NCI-H460 (cell line): ENCODE data around the gene ARHGAP8. TPM values are rescaled to one million over a fixed set of nuclear protein-coding genes. Genes with fewer than 3 reads are reported as not detected.

Experiments used
- DNase-seq: peaks from one replicate; pipeline ENCODE4 v3.0.0-alpha.2; 2016; ENCODE audit warnings: low read depth; ENCODE audit errors: extremely low read depth
- total RNA-seq: library from RNA; depleted of rRNA; stranded (reverse); fragments of >200 nt; shearing (Covaris generic); gene quantifications from 2 replicates; pipeline ENCODE4 v1.2.3, GENCODE V29; 2014

ARHGAP8 gene
- total RNA-seq, 1 experiment from 2014 or later: 0.35 TPM

DNA sequence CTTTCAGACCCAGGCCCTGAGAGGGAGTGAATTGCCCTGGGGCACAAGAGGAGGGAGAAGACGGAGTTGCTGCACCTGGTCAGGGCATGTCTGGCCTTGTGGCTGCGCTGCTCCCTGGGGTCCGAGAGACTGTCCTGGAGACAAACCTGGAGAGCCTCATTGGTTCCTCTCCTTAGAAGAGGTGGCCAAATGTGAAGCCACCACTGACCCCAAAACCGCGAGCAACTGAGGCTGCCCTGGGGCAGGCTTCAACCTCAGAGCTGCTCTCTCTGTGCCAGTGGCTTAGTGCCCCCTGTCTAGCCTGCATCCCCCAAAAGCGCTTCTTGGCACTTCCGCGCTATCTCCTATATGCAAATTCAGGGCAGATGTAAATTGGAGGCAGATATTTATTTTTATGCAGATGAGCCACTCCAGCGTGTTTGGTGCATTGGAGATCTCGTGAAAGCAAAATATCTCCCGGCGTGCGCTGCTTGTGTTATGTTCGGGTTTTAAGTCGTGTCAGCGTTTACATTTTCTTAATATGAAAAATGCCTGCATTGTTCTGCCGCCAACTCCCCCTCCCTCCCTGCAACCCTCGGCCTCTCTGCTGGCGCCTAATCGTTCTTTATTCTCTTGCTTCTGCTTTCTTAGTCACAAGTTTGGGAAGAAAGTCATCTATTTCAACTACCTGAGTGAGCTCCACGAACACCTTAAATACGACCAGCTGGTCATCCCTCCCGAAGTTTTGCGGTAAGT, 69.5 kb downstream of the ARHGAP8 start:
- no peak for DNase-seq

DNA sequence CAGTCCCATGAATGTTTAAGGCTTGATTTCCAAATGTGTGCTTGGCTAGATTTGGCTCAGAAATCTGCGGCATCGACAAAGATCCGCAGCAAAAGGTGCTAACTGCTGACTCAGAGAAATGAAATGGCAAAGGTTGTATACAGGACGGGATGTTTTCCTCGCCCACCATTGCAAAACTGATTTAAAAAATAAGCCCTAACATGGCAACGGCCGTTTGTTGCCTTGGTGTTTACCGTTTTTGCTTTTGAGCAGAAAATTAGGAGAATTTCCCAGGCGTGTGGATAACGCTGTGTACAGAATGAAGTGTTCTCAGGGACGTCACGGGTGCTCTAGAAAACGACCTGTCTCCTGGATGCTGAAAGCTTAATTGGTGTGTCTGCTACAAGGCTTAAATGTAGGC, 70.2 kb downstream of the ARHGAP8 start:
- DNase-seq: no peak

DNA sequence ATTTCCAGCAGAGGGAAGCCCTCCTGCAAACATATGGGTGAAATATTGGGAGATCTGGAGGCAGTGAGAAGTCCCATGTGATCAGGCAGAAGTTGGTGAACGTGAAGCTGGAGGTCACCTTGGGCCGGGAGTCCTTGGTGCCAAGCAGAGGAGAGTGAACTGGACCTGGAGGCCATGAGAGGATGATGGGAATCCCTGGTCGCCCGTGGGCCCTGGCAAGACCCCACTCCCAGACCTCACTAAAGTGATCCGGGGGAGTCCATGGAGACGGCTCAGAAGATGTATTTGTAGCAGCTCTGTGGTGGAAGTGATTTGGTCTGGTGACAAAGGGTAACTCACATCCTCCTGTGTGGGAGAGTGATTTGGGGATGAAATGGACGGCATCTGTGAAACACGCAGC, 71.0 kb downstream of the ARHGAP8 start:
- no peak for DNase-seq

DNA sequence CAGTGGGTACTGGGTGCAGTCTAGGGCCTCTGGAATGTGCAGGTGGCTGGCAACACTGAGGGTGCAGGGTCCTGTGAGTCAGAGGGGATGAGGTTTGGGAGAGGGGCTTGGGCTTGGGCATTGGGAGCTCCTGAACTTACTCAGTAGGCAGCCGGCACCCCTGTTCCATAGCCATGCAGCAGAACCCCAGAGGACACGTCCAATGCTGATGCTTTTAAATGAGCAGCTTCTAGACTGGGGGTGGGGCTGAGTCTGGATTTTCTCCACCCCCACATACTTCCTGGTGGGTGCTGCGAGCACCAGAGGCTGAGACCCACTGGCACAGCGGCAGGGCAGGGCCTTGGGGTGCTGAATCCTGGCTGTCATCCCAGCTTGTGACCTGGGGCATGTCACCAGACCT, 71.4 kb downstream of the ARHGAP8 start:
- DNase-seq: no peak

DNA sequence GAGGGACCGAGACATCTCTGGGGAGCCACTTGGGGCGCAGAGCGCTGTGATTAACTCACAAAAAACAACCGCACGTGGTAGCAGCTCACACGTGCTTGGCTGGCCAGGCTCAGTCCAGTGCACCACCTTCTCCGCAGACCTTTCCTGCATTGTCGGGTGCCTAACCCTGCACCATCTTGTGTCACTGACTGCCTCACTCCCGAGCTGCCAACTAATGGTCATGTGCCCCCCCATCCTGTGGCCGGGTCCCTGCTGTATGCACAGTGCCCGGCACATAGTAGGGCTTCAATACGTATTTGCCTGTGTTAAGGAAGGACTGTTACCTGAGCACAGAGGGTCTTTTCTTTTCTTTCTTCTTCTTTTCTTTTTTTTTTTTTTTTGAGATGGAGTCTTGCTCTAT, 71.9 kb downstream of the ARHGAP8 start:
- no peak for DNase-seq

DNA sequence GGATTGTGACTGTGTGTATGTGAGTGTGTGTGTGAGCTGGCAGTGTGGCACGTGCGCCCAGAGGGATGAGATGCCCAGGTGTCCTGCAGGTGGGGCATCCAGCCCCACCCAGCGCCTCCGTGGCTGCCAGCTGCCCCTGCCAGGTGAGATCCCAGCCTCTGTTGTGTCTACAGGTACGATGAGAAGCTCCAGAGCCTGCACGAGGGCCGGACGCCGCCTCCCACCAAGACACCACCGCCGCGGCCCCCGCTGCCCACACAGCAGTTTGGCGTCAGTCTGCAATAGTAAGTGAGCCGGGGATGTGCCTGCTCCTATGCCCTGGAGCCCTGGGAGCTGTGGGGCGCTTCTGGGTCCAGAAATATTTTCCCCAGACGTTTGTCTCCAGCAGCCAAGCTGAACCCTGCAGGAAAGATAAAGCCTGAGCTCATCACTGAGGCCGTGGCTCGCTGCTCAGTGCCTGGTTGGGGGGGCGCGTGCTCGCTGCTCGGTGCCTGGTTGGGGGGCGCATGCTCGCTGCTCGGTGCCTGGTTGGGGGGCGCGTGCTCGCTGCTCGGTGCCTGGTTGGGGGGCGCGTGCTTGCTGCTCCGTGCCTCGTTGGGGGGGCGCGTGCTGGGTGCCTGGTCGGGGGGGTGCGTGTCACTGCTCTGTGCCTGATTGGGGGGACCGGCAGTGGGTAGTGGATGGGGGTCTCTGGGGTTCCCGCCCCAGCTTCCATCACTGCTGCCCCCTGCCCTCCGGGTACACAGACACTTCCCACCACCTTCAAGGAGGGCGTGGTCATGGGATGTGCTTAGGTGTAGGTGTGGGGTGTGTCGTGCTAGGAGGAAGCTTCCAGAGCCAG, 73.2 kb downstream of the ARHGAP8 start:
- DNase-seq: no peak

DNA sequence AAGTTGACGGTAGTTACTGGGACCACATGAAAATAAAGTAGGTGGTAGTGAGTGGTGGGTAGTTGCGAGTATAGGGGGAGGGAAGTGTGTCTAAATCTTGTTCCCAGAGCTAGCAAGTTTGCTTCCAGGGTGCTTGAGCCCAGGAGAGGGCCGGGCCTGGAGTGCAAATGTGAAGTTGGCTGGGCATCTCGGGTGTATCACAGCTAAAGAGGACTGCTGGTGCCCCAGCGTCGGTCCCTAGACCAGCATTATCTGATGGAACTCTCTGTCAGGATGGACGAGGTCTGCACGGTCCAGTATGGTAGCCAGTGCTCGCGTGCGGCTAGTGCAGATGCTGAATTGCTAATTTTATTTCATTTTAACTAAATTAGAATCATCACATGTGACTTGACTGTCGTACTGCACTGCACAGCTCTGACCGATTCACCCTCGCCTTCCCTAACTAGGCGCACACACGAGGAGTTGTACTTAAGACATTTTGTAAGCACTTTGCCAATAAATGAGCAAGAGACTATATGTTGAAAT, 75.4 kb downstream of the ARHGAP8 start:
- DNase-seq: no peak

DNA sequence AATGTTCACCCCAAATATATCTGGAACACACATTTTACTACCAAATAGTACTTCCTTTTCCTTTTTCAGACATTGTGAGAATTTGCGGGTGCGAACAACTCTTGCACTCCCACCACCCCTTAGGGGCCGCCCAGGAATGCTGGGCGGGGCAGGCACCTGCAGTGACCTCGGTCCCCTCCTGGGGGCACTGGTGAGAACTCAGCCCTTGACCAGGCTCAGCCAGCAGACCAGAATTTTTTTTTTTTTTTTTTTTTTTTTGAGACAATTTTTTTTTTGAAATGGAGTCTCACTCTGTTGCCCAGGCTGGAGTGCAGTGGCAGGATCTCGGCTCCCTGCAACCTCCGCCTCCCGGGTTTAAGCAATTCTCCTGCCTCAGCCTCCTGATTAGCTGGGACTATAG, 75.8 kb downstream of the ARHGAP8 start:
- DNase-seq: peak; percentile 9

DNA sequence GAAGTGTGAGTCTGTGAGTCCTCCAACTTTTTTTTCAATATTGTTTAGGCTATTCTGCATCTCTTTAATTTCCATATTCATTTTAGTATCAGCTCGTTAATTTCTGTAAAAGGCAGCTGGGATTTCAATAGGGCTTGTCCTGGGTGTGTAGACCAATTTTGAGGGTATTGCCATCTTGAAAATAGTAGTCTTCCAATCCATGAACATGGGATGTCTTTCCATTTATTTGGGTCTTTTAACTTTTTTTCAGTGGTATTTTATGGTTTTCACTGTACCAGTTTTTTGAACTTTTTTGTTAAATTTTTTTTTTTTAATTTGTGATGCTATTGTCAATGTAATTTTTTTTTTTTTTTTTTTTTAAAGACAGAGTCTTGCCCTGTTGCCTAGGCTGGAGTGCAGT, 79.5 kb downstream of the ARHGAP8 start:
- DNase-seq: no peak

DNA sequence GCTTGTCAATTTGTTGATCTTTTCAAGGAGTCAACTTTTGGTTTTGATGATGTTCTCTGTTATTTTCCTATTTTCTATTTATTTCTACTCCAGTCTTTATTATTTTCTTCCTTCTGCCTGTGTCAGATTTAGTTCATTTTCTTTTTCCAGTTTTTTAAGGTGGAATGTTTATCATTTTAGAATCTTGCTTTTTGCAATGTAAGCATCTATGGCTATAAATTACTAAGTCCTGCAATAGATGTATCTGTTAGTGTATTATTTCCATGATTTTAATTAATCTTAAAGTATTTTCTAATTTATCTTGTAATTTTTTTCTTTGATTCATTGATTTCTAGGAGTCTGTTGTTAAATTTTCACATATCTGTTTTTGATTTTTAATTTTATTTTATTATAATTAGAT, 81.7 kb downstream of the ARHGAP8 start:
- DNase-seq: no peak

DNA sequence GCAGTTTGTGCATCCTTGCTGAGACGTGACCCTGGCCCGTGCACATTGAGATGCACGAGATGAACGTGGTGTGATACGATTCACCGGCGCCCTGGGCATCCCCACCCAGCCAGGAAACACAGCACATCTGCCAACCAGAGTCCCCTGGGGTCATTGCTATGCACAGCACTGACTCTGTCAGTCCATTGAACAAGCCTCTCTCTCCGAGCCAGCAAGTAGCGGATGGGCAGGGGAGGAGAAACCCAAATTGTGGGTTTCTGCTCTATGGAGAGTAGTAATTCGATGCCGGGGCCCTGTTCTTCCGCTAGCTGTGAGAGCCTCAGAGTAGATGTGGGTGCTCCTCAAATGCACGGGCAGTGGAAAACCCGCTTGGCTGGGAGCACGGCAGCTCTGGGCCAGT, 85.1 kb downstream of the ARHGAP8 start:
- DNase-seq: no peak

DNA sequence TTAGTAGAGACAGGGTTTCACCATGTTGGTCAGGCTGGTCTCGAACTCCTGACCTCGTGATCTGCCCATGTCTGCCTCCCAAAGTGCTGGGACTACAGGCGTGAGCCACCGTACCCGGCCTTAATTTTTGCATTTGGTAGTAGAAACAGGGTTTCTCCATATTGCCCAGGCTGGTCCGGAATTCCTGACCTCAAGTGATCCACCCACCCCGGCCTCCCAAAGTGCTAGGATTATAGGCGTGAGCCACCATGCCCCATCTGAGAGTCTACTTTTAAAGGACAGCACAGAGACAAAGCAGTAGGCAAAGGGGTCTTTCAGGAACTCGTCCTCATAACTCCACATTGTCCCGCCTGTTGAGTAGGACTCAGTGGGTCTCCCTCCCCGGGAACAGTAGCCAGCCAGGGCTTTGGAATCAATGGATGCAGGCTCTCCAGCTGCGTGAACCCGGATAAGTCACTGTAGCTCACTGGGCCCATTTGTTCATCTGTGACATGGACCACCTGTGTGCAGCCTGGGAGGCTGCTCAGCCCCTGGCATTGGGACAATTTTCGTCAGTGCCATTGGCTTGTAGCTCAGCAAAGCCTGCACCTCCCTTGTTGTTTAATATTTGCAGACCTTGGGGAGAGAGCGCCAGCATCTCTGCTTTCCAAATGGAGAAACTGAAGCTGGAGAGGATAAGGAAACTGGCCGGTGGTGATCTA, 86.1 kb downstream of the ARHGAP8 start:
- DNase-seq: no peak

DNA sequence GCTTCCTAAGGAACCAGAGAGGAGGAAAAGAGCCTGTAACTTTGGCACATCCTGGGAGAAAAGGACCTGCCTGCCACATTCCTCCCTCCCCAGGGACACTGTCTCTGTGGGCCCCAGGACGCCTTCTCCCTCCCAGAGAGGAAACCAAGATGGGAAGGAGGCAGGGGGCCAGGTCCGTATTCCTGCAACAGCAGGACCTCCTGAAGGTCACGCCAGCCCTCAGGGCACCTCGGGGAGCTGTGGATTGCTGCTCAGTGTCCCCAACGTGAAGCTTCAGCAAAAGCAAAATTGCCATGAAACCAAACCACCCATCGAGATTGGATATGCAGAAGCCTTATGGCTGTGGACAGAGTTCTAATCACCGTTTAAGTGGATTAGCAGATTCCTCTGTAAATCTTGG, 86.7 kb downstream of the ARHGAP8 start:
- DNase-seq: no peak

DNA sequence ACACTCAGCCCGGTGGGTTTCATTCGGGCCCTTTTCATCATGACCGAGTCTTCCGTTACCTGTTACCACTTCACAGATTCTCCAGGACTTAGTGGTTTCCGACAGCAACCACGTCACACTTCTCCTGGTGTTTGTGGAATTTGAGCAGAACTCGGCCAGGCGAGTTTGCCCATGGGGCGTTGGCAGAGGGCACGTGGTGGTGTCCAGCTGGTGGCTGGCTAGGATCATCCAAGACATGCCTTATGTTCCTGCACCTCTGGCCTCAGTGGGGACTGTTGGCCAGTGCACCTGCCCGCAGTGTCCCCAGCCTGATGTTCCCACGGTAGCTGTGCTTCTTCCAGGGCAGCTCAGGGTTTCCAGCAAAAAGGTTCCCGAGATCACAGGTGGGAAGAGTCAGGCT, 87.3 kb downstream of the ARHGAP8 start:
- DNase-seq: no peak

DNA sequence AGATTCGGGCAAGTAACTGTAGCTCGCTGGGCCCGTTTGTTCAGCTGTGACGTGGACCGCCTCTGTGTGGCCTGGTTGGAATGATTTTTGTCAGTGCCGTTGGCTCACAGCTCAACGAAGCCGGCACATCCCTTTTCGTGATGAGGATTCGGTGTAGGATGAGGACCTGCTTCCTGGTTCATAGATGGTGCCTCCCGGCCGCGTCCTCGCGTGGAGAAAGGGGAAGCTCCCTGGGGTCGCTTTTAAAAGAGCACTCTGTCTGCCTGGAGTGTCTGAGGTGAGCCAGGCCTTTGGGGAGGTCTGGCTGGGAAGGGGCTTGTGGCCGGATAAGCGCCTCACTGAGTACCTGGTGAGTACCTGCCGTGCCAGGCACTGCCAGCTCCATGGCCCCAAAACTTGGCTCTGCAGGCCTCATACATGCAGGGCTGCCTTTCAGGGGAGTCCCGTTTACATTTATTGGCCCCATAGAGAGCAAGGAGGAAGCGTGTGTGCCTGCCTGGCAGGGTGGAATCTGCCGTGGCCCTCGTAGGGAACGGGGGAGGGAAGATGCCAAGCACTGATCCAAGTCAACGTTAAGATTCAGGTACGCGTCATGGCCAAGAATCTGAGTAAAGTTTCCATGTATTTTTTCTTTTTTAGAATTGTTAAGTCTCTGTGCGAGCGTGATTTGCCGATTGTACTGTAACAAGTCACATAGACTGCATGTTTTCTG, 88.4 kb downstream of the ARHGAP8 start:
- no peak for DNase-seq

DNA sequence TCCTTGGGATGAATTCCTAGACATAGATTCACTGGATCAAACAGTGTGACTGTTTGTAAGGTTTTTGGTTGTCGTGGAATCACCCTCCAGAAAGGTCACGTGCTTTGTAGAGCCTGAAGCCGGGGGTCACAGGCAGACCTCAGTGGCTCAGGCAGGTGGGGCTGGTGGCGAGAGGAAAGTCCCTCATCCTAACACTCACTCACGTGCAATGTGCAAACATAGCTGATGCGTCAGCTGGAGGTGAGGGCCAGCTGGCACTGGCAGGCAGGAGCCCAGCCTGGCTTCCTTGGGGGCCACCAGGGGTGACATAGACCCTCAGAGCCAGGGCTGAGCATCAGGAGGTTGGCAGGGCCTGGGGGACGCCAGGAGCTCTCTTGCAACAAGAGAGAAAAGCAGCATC, 90.0 kb downstream of the ARHGAP8 start:
- DNase-seq: no peak

DNA sequence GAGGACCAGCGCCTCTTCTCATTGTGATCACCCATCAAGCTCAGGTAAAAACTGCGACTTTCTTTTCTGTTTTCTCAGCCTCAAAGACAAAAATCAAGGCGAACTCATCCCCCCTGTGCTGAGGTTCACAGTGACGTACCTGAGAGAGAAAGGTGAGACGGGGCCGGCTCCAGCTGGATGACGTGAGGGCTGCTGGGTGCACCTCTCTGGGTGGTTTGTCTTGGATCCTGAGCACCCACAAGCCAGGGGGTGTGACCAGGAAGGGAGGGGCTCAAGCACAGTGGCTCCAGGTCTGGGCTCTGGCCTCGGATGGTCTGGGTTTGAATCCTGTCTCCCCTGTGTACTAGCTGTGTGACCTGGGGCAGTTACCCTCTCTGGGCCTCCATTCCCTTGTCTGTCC, 92.8 kb downstream of the ARHGAP8 start:
- DNase-seq: no peak

DNA sequence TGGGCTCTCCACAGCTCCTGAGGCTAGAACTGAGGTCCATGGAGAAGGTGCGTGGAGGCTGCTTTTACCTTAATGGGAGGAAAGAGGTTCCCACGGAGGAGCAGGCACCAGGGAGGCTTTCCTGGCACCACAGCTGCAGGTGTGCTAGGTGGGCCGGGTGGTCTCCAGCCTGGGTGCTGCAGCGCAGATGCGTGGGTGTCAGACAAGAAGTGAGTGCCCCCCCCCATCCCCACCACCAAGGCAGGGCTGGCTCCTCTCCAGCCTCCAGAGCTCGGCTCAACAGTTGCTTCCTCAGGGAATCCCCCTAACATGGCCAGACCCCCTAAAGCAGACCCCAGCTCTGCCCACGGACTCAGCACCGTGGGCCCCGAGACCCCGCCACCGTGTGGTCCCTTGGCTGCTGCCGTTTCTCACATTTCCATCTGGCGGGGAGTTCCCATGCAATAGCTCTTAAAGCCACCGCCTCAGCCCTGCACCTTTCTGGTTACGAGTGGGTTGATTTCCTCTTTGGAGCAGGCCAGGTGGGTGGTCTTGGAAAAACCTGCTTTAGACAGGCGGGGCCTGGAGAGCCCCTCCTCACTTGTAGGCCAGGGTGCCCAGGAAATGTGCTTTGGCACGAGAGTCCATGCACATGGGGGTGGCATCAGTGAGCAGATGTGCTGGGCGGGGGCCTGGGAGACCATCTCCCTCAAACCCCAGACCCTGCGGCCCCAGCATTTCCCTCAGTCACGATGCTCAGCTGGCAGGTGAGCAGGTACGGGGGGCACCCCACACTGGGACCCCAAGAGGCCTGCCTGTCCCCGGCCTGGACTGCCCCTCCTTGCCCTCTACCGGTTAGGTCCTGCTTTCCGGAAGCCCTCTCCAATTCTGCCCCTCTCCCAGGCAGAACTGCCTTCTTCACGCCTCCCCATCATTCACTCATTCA, 93.7 kb downstream of the ARHGAP8 start:
- no peak for DNase-seq

DNA sequence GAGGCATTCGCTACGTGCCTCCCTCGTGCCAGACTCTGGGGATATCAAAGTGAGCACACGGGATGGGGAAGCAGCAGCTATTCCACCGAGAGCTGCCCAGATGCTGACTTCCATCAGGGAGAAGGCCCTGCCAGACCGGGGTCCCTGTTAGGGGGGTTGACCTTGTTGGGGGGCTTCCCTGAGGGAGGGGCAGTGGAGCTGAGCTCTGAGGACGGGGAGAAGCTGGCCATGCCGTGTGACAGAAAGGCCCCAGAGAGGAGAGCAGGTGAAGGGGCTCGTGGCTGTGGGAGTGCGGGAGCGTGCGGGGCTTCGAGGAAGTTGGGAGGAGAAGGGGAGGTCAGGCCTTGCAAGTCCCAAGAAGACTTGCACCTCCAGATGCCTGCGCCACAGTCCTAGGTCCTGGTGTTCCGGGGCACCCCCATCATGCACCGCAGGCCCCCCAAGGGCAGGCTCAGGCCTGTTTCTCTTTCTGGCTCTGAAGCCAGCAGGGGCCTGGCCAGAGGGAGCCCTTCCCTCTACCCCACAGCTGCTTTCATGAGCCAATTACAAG, 94.4 kb downstream of the ARHGAP8 start:
- no peak for DNase-seq
